ENCODE measurements around the gene BHLHE23.

GRCh38 chr20:63055575-63056235, 48.9 kb upstream of the BHLHE23 start:
- TF ChIP-seq POLR2AphosphoS5 (IDR thresholded peaks at IDR 0.05), result no peak
- TF ChIP-seq, protein P1, sequence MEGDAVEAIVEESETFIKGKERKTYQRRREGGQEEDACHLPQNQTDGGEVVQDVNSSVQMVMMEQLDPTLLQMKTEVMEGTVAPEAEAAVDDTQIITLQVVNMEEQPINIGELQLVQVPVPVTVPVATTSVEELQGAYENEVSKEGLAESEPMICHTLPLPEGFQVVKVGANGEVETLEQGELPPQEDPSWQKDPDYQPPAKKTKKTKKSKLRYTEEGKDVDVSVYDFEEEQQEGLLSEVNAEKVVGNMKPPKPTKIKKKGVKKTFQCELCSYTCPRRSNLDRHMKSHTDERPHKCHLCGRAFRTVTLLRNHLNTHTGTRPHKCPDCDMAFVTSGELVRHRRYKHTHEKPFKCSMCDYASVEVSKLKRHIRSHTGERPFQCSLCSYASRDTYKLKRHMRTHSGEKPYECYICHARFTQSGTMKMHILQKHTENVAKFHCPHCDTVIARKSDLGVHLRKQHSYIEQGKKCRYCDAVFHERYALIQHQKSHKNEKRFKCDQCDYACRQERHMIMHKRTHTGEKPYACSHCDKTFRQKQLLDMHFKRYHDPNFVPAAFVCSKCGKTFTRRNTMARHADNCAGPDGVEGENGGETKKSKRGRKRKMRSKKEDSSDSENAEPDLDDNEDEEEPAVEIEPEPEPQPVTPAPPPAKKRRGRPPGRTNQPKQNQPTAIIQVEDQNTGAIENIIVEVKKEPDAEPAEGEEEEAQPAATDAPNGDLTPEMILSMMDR (IDR thresholded peaks at IDR 0.05), result no peak
- TF ChIP-seq POLR2A (IDR thresholded peaks at IDR 0.05), result no peak
